T follicular helper cell (primary cell): ENCODE measurements around the gene WFIKKN1.

Experiments
- DNase-seq: peaks from one replicate; pipeline ENCODE4 v3.0.0-alpha.2; 2020; ENCODE audit warnings: low read depth

The WFIKKN1 gene

GRCh38 chr16:625117-625976 lies 5.4 kb upstream of the WFIKKN1 start:
- no peak for DNase-seq

DNA sequence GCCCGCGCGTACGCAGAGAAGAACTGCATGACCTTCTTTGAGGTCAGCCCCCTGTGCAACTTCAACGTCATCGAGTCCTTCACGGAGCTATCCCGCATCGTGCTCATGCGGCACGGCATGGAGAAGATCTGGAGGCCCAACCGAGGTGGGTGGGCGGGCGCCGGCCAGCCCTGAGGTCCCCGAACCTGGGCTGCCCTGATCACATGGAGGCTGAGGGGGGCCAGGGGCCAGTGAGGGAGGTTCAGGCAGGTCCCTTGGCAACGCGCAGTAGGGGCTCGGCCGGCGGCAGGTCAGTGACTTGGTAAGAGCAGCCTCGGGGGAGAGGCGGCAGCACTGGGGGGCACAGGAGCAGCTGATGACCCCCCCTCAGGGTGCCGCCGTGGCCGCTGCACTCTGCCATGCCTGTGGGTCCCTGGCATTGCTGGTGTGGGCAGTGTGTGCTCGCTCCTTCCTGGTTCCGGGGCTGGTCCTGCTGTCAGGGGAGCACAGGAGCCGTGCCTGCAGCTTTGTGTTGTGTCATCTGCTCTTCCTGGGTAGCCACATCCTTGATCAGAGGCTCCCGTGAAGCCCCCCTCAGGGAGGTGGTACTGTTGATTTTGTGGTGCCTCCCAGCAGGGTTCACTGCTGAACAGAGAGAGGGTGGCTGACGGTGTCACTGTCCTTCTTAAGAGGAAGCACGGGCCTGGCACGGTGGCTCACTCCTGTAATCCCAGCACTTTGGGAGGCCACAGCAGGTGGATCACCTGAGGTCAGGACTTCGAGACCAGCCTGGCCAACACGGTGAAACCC lies 4.6 kb upstream of the WFIKKN1 start:
- DNase-seq = no peak

DNA sequence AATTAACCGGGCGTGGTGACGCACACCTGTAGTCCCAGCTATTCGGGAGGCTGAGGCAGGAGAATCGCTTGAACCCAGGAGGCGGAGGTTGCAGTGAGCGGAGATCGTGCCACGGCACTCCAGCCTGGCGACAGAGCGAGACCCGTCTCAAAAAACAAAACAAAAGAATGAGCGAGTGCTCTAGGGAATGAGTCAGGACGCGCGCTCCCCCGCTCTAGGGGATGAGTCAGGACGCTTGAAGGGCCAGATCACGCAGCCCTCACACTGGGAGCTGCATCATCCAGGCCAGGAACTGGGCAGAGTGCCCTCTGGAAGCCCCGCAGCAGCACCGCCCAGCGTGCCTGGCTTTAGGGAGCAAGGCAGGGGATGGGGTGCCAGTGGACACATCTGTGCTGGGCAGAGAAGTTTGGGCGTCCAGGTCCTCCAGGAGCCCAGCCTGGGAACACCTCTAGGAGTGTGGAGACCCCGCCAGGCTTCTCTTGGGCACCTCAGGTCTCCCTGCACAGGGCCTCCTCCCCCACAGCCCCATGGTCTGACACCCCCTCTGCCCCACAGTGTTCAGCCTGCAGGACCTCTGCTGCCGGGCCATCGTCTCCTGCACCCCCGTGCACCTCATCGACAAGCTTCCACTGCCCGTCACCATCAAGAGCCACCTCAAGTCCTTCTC lies 3.9 kb upstream of the WFIKKN1 start:
- no peak for DNase-seq

DNA sequence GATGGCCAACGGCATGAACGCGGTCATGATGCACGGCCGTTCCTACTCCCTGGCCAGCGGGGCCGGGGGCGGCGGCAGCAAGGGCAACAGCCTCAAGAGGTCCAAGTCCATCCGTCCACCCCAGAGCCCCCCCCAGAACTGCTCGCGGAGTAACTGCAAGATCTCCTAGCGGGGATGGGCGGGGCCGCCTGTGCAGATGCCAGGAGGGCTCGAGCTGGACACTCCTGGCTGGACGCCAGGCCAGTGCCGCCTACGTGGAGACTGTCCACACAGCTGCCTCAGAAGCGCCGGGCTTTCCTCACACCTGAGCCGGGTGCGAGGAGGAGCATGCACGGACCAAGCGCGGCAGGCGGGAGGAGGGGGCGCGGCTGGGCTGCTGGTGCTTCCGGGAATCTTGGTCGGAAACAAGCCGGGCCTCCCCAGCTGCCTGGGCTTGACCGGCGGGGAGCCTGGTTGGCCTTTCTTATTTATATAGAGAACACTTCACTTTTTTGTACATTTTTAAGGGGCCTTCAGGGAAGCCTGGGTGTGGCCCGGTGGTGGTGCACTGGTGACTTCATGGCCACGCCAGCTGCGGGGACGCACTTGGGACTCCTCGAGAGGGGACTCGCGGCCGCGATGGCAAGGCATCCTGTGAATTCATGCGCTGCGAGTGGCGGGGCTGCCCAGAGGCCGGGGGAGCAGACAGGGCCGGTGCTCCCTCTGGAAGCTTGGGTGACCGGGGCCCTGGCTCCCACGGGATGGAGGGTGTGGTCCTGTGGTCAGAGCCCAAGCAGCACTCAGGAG lies 3.1 kb upstream of the WFIKKN1 start:
- DNase-seq = no peak

DNA sequence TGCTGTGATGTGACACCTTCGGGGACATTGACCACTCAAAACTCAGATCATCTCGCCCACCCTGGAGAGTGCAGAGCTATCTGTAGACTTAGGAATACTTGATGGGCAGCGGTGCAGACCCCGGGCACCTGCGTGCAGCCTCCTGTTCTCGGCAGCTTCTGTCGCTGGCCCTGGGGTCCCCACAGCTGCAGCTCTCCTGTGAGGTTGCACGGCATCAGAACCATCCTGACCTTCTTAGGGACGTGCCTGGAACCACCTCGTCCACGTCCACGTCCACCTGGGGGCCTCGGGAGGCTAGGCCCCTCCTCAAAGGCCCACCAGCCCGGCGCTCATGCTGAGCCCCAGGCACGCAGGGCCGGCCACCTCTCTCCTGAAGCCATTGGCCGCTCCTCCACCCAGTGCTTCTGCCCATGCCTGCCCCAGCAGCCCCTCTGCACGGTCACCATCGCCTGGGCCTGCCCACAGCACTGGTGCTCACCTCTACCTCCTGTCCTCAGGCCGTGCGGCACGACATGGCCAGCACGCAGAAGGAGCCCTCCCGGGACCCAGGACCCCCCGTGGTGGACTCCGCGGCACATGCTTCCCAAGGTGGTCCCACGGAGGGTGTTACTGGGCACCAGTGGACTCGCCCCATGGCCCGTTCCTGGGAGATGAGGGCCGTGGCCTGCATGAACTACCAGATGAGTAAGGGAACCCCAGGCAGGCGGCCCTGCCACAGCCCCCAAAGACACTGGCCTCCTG lies 2.3 kb upstream of the WFIKKN1 start:
- no peak for DNase-seq

DNA sequence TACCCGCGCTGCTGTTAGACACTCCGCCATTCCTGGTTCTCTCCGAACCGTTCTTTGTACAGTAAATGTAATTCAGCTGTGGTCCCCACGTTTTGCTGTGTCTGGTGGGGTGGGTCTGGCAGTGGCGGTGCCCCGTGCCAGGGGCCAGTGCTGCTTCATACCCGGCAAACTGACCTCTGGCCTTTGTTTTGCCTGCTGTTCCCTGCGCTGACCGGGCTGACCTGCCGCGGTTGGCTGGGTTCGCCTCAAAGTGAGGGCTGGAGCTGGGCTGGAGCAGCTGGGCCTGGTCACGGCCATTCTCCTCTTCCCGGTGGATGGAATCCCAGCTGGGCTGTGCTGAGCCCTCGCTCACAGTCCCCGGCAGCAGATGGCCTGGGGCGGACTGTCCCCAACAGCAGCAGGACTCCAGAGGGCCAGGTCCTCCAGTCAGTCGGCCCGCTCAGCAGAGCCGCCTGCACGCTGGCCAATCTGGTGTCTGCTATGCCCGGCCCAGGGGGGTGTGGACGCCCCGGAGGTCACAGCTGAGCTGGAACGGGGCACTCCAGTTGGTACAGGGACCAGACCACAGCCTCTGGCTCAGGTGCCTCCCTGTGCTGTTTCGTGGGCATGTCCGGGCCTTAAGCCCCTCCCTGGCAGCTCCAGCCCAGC lies 1.5 kb upstream of the WFIKKN1 start:
- DNase-seq = no peak

GRCh38 chr16:629833-630248 lies 944 bp upstream of the WFIKKN1 start:
- no peak for DNase-seq

DNA sequence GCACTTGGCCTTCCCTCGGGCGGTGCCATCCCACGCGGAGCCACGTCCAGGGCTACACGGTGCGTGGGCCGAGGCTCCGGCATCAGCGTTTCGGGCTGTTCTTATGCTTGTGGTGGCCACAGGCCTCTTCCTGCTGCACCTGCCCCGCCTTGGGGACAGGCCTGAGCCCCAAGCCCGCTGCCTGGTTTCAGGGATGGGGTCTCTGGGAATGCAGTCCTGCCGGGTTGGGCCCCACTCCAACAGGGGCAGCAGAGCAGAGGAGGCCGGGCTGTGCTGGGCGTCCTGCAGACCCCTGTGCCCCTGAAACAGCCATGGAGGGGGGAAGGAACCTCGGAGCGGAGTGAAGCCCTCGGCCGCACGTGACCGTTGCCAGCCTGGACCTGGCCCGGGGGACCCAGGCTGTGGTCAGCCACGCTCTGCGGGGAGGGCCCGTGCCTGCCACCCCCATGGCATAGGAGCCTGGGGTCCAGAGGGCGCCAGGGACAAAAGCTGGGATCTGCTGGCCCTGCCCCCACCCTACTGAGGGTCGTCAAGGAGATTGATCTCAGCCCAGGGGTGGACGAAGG lies 453 bp upstream of the WFIKKN1 start:
- no peak for DNase-seq

- DNase-seq = no peak
Observed at GRCh38 chr16:631808-632358, 1.1 kb downstream of the WFIKKN1 start.

- no peak for DNase-seq
Observed at GRCh38 chr16:632486-633335, 1.9 kb downstream of the WFIKKN1 start.

DNA sequence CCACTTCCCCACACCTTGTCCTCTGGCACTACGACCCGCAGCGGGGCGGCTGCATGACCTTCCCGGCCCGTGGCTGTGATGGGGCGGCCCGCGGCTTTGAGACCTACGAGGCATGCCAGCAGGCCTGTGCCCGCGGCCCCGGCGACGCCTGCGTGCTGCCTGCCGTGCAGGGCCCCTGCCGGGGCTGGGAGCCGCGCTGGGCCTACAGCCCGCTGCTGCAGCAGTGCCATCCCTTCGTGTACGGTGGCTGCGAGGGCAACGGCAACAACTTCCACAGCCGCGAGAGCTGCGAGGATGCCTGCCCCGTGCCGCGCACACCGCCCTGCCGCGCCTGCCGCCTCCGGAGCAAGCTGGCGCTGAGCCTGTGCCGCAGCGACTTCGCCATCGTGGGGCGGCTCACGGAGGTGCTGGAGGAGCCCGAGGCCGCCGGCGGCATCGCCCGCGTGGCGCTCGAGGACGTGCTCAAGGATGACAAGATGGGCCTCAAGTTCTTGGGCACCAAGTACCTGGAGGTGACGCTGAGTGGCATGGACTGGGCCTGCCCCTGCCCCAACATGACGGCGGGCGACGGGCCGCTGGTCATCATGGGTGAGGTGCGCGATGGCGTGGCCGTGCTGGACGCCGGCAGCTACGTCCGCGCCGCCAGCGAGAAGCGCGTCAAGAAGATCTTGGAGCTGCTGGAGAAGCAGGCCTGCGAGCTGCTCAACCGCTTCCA lies 2.7 kb downstream of the WFIKKN1 start:
- no peak for DNase-seq

GRCh38 chr16:634051-634670 lies 3.4 kb downstream of the WFIKKN1 start:
- DNase-seq = no peak

DNA sequence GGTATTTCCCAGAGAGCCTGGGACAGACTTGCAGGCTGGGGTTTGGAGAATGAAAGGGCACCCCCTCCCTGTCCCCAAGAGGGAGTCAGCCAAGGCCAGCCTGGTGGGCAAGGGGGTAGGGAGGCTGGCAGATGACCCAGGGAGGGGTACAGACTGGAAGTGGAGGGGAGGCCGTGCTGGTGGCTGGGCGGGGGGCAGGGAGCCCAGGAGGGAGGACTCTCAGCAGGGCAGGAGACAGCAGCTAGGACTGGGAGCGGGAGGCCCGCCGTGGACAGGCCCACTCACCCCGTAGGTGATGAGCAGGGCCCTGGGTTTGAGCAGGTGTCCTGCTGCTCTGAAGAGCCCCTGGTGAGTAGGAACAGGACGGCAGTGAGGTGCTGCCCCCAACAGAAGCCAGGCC lies 4.2 kb downstream of the WFIKKN1 start:
- no peak for DNase-seq

DNA sequence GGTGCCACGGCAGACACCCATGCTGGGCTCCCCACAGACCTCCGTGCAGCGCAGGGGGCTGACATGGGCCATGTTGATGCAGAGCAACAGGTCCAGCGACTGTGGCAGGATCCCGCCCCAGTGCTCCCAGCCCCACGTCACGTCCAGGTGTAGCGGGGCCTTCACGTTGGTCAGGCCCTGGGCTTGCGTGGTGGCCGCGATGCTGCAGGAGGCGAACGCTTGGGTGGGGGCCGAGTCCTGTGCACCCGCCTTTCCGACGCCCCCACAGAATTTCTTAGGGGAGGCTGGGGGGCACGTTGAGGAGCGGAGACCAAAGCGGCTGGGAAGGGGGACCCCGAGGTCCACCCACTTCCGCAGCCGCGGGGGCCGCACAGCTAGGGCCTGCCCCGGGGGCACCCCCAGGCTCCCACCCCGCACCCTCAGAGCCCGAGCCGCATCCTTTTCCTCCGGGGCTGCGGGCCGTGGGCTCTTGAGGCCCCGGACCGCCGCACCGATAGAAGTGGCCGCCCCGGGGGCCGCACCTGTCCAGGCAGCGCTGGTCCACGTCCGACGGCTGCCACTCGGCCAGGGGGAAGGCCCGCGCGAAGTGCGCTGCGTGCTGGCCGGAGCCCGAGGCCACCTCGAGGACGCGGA lies 4.9 kb downstream of the WFIKKN1 start:
- no peak for DNase-seq

DNA sequence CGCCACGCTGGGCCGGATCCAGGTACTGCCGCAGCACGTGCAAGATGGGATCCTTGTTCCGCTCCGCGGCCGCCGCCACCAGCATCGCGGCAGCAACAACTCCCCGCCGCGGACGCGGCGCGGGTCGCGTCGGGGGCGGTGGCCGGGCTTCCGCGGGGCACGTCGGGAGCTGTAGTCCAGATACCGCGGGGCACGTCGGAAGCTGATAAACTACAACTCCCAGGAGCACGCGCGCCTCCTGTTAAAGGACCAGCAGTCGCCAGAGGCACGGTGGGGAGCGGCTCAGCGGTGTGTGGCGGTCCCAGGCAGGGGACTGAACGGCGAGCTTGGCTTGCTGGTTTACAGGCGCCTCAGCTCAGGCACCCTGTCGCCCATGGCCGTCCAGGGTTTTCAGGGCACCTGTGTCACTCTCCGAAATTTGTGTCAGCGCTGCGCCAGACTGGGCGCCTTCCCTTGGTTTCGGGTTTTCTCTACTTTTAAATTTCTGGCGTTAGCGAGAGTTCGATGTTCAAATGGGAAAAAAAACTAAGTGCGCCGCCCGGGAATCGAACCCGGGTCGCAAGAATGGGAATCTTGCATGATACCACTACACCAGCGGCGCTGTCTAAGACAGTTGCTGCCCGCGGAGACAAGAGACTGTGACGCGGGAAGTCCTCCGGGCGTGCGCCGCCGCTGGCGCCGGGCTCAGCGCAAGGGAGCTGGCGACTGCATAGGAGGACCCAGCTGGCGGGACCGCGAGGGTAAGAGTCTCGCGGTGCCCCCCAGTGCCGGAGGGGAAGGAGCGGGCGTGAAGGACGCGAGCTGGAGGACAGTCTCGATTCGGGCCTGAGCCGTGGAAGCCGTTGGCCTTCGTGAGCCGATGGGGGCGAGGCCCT lies 5.7 kb downstream of the WFIKKN1 start, which contains the start of gene METTL26:
METTL26 (minus strand) TSS at position 100 of the 875 bp plus-strand sequence; CDS start at position 85, 15 bp downstream.
- peak; percentile 90 for DNase-seq
